HL-60 (cell line): ENCODE results near the gene GFRA1.

Source experiments
- DNase-seq, 2 experiments: peaks; one replicate each; pipeline ENCODE4 v3.0.0-alpha.2; 2010 to 2020; ENCODE audit warnings: low read depth in 1 of 2, low spot score in 1 of 2
- H3K27ac ChIP-seq: fragments of 250-450 bp; sonication (Bioruptor Pico); replicated peaks from 2 replicates; pipeline ENCODE4 v1.5.1; 2020; ENCODE audit warnings: mild to moderate bottlenecking, moderate library complexity
- H3K27me3 ChIP-seq: fragments of 250-450 bp; sonication (Bioruptor Pico); 2 replicates; pipeline ENCODE4 v1.5.1; 2021; ENCODE audit warnings: mild to moderate bottlenecking, moderate library complexity; ENCODE audit not compliant: insufficient read depth, poor library complexity, severe bottlenecking
- H3K4me3 ChIP-seq: replicated peaks from 2 replicates; pipeline ENCODE4 v1.5.1; 2011; ENCODE audit warnings: mild to moderate bottlenecking, control low read depth, low read length; ENCODE audit not compliant: insufficient read depth
- CTCF ChIP-seq: IDR thresholded peaks from one replicate; pipeline ENCODE4 v1.5.1; 2011; ENCODE audit warnings: low read length, control low read depth, inconsistent platforms; ENCODE audit not compliant: insufficient read depth
- GABPA ChIP-seq: IDR thresholded peaks from 2 replicates; pipeline ENCODE4 v1.6.1; 2012; ENCODE audit warnings: low read depth
- POLR2AphosphoS5 ChIP-seq: IDR thresholded peaks from 2 replicates; pipeline ENCODE4 v1.6.1; 2012; ENCODE audit warnings: low read depth
- REST ChIP-seq: IDR thresholded peaks from 2 replicates; pipeline ENCODE4 v1.6.1; 2012; ENCODE audit warnings: low read depth; ENCODE audit not compliant: insufficient replicate concordance
- SPI1 ChIP-seq: IDR thresholded peaks from 2 replicates; pipeline ENCODE4 v1.6.1; 2012; ENCODE audit warnings: low read depth, mild to moderate bottlenecking, borderline replicate concordance

Gene GFRA1

GRCh38 chr10:116158036-116158435 is 115.0 kb downstream of the GFRA1 start:
- no peak for DNase-seq
- no peak overlapping the region for H3K27ac ChIP-seq
- no peak overlapping the region for H3K4me3 ChIP-seq
- H3K27me3 ChIP-seq = no peaks in the 10 kb centered on the region
- TF ChIP-seq GABPA (no peak), POLR2AphosphoS5 (no peak), REST (no peak), SPI1 (no peak), CTCF (no peak)

DNA sequence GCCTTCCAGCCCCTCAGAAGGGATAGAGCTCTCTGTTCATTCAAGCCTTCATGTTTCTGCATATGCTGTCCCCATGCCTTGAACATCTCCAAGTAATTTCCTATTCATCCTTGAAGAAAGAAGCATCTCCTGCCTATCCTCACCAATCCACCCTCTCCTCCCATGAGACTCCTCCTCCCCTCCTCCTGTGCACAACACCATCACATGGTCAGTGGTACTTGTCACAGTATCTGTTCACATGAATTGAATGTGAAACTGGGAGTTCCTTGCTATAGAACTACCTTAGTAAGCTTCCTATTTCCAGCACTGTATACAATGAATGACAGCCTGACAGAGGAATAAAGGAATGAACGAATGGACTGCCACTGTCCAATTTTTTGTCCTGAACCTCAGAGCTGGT is 115.5 kb downstream of the GFRA1 start:
- TF ChIP-seq SPI1 (no peak), POLR2AphosphoS5 (no peak), REST (no peak), CTCF (no peak), GABPA (no peak)
- Histone ChIP-seq H3K27ac (no peak overlapping the region), H3K4me3 (no peak overlapping the region), H3K27me3 (no peaks in the 10 kb centered on the region)
- no peak for DNase-seq

GRCh38 chr10:116156819-116157218 is 116.2 kb downstream of the GFRA1 start:
- Histone ChIP-seq H3K27ac (no peak overlapping the region), H3K4me3 (no peak overlapping the region), H3K27me3 (no peaks in the 10 kb centered on the region)
- TF ChIP-seq CTCF (no peak), GABPA (no peak), REST (no peak), SPI1 (no peak), POLR2AphosphoS5 (no peak)
- DNase-seq = no peak
